Left cardiac atrium (tissue), 4 donors: Measurements from ENCODE around the gene UPF3A. TPM values are rescaled to one million over a fixed set of nuclear protein-coding genes. Genes with fewer than 3 reads are reported as not detected.
"Not testable (repeated sequence)": the region's sequence is repeated elsewhere in the genome, so short reads cannot be mapped to it uniquely, and the experiment has no call there.

Experiments
- ATAC-seq, 2 donors: fragments of 200-7000 bp; cut with Tn5 transposase; one replicate each; pipeline ENCODE4 v1.9.1; 2020; ENCODE audit warnings: mild to moderate bottlenecking in 2 of 2, moderate library complexity in 2 of 2
- DNase-seq: peaks from one replicate; pipeline ENCODE4 v3.0.0-alpha.2; 2020
- intact Hi-C, 2 donors: fragments of 100-400 bp; cut with DNase I; formaldehyde crosslinking; loops; one replicate each; pipeline versions ENCODE4 v1.14.1 to v1.15.1; 2022 to 2023
- long read RNA-seq: library from polyadenylated mRNA; unstranded; transcript quantifications from one replicate; pipeline ENCODE4 v2.0.0, GENCODE V29; 2021
- total RNA-seq, 2 donors: library from RNA; stranded (reverse); fragmentation: NEBNext Ultra II Directional; extraction: Animal tissue kit (Norgen Biotek cat#: 25700); gene quantifications; one replicate each; pipeline ENCODE4 v1.2.1, GENCODE V29; 2021
- donor health status: DM: no; HTN: yes; CAD: no.
- donor health status: DM: no; HTN: yes; CAD: no; lungs with severe emphysema.
- donor health status: DM: yes; HTN: yes; CAD: no.
- donor health status: Dilated cardiomyopathy.

UPF3A gene, protein sequence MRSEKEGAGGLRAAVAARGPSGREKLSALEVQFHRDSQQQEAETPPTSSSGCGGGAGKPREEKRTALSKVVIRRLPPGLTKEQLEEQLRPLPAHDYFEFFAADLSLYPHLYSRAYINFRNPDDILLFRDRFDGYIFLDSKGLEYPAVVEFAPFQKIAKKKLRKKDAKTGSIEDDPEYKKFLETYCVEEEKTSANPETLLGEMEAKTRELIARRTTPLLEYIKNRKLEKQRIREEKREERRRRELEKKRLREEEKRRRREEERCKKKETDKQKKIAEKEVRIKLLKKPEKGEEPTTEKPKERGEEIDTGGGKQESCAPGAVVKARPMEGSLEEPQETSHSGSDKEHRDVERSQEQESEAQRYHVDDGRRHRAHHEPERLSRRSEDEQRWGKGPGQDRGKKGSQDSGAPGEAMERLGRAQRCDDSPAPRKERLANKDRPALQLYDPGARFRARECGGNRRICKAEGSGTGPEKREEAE
- total RNA-seq, result 10 to 100 TPM; 22.2 to 28.0 TPM
- long read RNA-seq, partial matches to known transcripts, result 12 of 22 reads
- long read RNA-seq, other reads (novel, unspliced or antisense), result 7 of 22 reads

- ATAC-seq (peak; percentile 94 to 96), DNase-seq (peak; percentile 90)
- intact Hi-C loops, result no loop called here
Measured at GRCh38 chr13:114281351-114282040, at the start of gene UPF3A. Gene UPF3A, plus strand, starts transcription at chr13:114281601. Its CDS starts 39 bp downstream, at chr13:114281640.

DNA sequence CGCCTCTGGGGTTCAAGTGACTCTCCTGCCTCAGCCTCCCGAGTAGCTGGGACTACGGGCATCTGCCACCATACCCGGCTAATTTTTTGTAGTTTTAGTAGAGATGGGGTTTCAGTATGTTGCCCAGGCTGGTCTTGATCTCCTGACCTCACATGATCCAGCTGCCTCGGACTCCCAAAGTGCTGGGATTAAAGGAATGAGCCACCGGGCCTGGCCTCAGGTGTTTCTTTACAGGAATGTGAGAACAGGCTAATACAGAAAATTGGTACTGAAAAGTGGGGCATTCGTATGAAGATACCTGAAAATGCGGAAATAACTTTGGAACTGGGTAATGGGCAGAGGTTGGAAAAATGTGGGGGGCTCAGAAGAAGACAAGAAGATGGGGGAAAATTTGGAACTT lies 49.5 kb upstream of the UPF3A start:
- ATAC-seq (no peak), DNase-seq (no peak)
- intact Hi-C loops, result no loop called here

DNA sequence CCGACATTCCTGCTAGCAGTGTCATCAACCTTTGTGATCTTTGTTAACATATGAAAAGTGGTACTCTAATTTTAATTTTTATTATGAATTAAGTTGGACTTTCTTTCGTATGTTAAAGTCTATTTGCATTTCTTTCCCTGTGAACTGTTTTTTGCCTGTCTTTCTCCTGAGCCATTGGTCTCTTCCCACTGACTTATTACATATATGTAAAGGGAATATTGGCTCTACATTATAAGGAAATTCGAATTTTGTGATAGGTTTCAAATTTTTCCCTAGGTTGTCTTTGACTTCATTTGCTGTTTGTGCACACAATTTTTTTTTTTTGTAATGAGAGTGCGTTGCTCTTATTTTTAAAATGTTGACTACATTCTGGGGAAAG lies 47.1 kb upstream of the UPF3A start:
- no peak for ATAC-seq
- DNase-seq, result no peak
- intact Hi-C loops, result no loop called here

DNA sequence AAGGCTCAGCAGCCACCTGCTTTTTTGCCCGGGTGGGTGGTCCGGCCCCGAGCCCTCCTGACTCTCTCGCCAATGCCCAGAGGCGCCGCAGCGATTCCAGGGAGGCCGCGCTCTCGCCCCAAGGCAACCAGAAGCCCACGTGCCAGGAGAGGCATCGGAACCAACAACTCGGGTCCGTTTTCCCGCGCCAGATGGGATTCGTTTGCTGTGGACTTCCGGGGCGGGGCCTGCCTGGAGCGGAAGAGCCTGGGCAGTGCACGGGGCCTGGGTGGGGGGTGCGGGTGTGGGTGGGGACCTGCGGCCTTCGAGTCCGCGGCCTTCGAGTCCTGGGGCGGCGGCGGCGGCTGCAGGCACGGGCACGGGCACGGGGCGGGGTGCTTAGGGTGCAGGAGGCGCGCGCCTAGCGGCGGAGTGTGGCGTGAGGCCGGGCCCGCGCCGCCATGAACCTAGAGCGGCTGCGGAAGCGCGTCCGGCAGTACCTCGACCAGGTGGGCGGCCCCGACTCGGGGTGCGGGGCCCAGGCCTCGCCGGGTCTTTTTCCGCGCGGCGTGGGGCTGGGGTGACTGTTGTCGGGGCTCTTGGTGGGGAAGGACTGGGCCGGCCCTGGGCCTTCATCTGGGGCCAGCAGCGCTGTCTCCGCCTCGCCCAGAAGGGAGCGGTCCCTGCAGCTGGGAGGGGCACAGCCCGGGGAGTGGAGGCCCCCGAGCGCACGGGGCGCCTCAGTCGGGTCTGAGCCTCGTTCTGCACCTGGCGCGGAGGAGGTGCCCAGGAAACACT lies 46.6 kb upstream of the UPF3A start, which contains the start of gene CDC16:
TSS of gene CDC16 (plus strand) at position 253 of the 777 bp plus-strand sequence. CDS start at position 441, 188 bp downstream.
- DNase-seq (peak; percentile 95), ATAC-seq (peak; percentile 99)
- intact Hi-C loops, result no loop called here

DNA sequence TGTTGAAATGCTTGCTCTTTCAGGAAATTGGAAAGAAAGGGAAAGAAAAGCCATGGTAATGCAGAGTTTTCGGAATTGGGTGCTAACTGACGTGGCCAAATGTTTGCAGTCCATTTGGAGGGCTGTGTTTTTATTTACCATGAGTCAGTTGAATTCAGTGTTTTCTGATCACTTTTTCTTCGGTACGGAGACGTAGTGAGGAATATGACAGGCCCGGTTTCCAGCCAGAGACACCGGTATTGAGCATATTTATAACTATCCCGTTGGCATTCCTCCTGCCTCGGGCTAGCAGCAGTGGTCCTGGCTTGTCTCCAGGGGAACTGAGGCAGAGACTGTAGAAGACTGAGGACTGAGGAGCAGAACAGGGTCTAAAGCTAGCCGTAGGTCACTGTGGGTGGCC lies 45.7 kb upstream of the UPF3A start:
- intact Hi-C loops, result no loop called here
- DNase-seq (no peak), ATAC-seq (no peak)

- DNase-seq, result no peak
- intact Hi-C loops, result no loop called here
- ATAC-seq, result no peak
Measured at GRCh38 chr13:114236227-114236626, 45.2 kb upstream of the UPF3A start.

DNA sequence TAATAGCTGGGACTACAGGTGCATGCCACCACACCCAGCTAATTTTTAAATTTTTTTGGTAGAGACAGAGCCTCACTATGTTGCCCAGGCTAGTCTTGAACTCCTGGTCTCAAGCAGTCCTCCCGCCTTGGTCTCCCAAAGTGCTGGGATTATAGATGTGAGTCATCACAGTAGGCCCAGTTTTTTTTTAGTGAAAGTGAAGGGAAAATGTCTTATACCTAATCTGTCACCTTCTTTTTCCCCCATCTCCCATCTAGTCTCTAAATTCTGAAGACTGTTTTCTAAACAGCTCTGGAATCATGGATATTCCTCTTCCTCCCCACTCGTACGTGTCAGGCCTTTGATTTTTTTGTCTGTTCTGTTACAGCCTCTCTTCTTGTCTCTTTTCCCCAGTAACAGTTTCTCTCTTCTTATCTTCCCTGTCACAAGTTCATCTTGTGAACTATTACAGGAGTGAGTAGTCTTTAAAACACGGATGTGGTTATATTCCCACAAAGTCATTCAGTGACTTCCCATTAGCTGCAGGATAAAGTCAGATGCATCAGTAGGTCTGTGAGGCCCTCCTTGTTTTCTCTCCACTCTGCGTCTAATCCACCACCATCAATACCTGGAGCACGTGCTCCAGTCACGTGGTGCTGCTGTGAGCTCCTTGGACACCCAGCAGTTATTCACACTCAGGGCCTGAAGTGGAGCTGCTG lies 43.8 kb upstream of the UPF3A start:
- intact Hi-C loops, result no loop called here
- no peak for ATAC-seq
- DNase-seq, result no peak

DNA sequence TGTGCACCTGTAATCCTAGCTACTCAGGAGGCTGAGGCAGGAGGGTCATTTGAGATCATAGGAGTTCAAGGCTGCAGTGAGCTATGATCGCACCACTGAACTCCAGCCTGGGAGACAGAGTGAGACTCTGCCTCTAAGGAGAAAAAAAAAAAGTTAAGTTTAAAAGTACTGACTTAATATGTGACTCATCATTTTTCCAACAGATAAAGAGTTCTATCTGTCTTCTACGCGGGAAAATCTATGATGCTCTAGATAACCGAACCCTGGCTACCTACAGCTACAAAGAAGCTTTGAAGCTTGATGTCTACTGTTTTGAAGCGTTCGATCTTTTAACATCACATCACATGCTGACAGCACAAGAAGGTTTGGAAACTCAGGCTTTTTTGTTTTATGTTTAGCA lies 39.5 kb upstream of the UPF3A start:
- DNase-seq, result no peak
- intact Hi-C loops, result no loop called here

DNA sequence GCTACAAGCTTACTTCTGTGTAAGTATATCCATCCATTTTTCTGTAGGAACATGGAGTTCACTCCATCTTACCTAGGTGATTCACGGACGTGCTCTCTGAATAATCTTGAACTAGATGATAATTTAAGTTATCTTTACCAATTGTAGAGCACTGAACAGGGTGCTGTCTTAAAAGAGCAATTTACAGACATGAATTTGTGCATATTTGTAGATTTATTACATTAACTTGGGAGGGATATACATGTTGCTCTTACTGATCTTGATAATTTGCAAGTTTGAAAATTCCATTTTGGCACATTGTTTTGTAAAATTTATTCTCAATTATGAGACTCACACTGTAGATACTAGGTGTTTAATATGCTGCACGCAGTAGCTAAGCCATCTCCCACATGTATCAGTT lies 37.4 kb upstream of the UPF3A start:
- ATAC-seq, result no peak
- no peak for DNase-seq
- intact Hi-C loops, result no loop called here

More for the DNA sequence above, 39.5 kb upstream of the UPF3A start:
- ATAC-seq, result no peak

- intact Hi-C loops, result no loop called here
- DNase-seq (no peak), ATAC-seq (no peak)
Measured at GRCh38 chr13:114244637-114245036, 36.8 kb upstream of the UPF3A start.

DNA sequence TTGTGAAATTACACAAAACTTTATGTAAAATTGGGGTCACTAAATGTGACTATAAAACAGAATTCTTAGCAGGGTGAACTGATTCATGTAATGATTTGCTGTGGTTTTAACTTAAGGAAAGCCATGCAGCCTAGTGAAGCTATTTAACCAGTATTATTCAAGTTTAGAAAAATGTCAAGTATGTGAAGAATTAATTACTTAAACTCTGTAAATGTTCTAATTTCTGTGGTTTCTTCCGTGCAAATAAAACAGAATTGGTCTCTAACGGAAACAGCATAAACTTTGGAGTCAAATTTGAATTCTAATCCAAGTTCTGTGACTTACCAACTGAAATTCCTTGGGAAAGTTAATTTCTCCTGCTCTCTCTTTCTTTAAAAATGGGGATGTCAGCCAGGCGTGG lies 33.4 kb upstream of the UPF3A start:
- ATAC-seq, result no peak
- DNase-seq, result no peak
- intact Hi-C loops, result no loop called here

GRCh38 chr13:114249077-114249476 lies 32.3 kb upstream of the UPF3A start:
- intact Hi-C loops, result no loop called here

DNA sequence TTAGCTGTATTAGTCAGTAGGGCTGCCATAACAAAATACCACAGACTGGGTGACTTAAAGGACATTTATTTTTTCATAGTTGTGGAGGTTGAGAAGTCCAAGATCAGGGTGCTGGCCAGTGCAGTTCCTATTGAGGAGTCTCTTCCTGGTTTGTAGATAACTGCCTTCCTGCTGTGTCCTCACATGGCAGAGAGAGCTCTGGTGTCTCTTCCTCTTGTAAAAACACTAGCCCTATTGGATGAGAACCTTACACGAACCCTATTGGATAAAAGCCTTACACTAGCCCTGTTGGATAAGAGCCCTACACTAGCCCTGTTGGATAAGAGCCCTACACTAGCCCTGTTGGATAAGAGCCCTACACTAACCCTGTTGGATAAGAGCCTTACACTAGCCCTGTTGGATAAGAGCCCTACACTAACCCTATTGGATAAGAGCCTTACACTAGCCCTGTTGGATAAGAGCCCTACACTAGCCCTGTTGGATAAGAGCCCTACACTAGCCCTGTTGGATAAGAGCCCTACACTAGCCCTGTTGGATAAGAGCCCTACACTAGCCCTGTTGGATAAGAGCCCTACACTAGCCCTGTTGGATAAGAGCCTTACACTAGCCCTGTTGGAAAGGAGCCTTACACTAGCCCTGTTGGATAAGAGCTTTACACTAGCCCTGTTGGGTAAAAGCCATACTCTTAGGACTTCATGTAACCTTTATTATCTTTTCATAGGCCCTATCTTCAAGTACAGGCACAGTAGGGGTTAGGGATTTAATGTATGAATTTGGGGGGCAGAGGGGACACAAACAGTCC lies 29.6 kb upstream of the UPF3A start:
- DNase-seq, intact Hi-C loops, ATAC-seq: not testable (repeated sequence)

More at GRCh38 chr13:114249077-114249476, 32.3 kb upstream of the UPF3A start:
- ATAC-seq (no peak), DNase-seq (no peak)

DNA sequence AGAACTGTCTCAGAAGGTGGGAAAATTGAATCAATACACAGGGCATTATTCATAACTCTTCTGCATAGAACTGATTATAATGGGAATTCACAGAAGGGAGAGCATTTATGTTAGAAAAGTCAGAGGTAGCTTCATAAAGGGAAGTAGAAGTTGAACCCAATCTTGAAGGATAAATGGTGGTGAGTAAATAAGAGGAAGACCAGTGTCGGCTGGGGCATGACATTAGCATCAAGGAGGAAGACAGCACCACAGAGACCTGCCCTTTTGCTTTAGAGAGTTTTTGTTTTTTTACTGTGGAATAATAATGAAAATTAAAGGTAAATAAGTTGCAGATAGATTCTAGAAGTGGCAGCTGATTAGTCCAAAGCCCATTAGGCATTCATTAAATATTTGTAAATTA lies 24.9 kb upstream of the UPF3A start:
- intact Hi-C loops, result no loop called here
- DNase-seq (no peak), ATAC-seq (no peak)

DNA sequence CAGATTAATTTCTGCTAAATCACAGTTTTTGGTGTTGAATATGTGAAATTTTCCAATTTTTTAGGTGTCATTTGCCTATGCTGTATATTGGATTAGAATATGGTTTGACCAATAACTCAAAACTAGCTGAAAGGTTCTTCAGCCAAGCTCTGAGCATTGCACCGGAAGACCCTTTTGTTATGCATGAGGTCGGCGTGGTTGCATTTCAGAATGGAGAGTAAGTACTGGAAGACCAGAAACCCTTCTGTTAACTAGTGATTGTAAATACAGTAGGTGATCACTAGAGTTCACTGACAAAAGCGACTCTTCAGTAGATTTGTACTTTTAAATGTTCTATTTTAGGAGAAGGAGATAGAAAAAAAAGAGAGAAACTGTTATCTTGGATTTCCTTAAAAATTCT lies 24.4 kb upstream of the UPF3A start:
- DNase-seq, result no peak
- ATAC-seq, result no peak
- intact Hi-C loops, result no loop called here

- intact Hi-C loops, result no loop called here
- DNase-seq, result no peak
- no peak for ATAC-seq
Measured at GRCh38 chr13:114258589-114258988, 22.8 kb upstream of the UPF3A start.

GRCh38 chr13:114259374-114259773 lies 22.0 kb upstream of the UPF3A start:
- DNase-seq (no peak), ATAC-seq (no peak)
- intact Hi-C loops, result no loop called here

DNA sequence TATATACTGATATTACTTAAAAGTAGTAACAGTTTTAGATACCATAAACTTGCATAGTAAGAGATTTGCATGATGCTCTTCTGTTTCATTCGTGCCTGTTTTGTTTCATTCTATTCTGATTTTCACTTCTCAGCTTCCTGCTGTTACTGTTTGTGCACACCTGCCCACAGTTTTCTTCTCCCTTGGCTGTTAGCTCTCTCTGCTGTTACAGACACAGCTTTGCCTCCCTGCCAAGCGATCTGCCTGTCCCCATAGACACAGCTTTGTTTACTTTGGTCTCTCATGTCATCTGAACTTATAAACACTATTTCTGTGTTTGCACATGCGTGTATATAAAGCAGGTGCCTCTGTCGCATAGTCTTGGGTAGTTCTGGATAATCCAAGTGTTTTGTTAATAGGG lies 21.4 kb upstream of the UPF3A start:
- no peak for ATAC-seq
- intact Hi-C loops, result no loop called here
- DNase-seq, result no peak
